ENCODE data around the gene IRAK2.

Gene IRAK2

DNA sequence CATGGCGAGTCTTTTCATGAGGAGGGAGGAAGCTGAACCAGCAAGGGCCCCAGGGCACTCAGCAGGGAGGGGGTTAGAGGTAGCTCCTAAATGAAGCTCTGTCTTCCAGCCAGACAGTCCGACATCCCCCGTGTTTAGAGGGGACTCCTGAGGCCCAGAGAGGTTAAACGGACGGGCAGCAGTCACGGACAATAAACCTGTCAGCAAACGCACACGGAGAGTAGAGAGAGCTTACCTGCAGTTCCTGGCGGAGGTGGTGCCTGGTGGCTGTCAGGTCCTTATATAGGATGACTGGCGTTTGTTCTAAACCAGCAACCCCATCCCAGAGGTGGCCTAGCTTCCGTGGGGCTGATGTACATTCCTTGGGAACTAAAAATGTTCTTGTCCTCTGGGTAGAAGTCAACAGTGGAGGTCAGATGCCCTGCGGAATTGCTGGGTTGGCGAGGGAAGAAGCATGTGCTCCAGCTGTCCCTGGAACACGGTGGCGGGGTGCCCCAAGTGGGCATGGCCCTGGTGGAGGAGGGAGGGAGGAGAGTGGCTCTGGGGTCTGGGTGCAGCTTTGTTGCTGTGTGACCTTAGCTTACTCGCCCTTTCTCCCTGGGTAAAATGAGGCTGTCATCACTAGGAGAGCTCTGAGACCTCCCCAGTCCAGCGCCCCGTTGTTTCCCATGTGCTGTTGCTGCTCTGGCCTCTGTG, 125.9 kb downstream of the IRAK2 start:
- TF ChIP-seq TCF4 (CRISPR knock-in tag; IDR thresholded peaks at IDR 0.05; ENCODE audit: borderline replicate concordance) (no peak), RARB (CRISPR knock-in tag; IDR thresholded peaks at IDR 0.05) (no peak), ISL1 (CRISPR knock-in tag; IDR thresholded peaks at IDR 0.05) (no peak), SNAI2 (CRISPR knock-in tag; IDR thresholded peaks at IDR 0.05) (no peak), CSDC2 (CRISPR knock-in tag; IDR thresholded peaks at IDR 0.05) (no peak), GLIS3 (CRISPR knock-in tag; IDR thresholded peaks at IDR 0.05) (no peak), OSR1 (CRISPR knock-in tag; IDR thresholded peaks at IDR 0.05) (no peak), PPARA (CRISPR knock-in tag; IDR thresholded peaks at IDR 0.05; ENCODE audit: borderline replicate concordance) (no peak), ESRRG (CRISPR knock-in tag; IDR thresholded peaks at IDR 0.05) (no peak), ZNF70 (CRISPR knock-in tag; IDR thresholded peaks at IDR 0.05) (no peak)
- TF ChIP-seq, protein P1, sequence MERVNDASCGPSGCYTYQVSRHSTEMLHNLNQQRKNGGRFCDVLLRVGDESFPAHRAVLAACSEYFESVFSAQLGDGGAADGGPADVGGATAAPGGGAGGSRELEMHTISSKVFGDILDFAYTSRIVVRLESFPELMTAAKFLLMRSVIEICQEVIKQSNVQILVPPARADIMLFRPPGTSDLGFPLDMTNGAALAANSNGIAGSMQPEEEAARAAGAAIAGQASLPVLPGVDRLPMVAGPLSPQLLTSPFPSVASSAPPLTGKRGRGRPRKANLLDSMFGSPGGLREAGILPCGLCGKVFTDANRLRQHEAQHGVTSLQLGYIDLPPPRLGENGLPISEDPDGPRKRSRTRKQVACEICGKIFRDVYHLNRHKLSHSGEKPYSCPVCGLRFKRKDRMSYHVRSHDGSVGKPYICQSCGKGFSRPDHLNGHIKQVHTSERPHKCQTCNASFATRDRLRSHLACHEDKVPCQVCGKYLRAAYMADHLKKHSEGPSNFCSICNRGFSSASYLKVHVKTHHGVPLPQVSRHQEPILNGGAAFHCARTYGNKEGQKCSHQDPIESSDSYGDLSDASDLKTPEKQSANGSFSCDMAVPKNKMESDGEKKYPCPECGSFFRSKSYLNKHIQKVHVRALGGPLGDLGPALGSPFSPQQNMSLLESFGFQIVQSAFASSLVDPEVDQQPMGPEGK (CRISPR knock-in tag; IDR thresholded peaks at IDR 0.05; ENCODE audit: borderline replicate concordance) = no peak
- TF ChIP-seq, protein P2, sequence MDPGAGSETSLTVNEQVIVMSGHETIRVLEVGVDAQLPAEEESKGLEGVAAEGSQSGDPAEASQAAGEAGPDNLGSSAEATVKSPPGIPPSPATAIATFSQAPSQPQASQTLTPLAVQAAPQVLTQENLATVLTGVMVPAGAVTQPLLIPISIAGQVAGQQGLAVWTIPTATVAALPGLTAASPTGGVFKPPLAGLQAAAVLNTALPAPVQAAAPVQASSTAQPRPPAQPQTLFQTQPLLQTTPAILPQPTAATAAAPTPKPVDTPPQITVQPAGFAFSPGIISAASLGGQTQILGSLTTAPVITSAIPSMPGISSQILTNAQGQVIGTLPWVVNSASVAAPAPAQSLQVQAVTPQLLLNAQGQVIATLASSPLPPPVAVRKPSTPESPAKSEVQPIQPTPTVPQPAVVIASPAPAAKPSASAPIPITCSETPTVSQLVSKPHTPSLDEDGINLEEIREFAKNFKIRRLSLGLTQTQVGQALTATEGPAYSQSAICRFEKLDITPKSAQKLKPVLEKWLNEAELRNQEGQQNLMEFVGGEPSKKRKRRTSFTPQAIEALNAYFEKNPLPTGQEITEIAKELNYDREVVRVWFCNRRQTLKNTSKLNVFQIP (CRISPR knock-in tag; IDR thresholded peaks at IDR 0.05; ENCODE audit: borderline replicate concordance, low read depth) = no peak
- TF ChIP-seq, protein P3, sequence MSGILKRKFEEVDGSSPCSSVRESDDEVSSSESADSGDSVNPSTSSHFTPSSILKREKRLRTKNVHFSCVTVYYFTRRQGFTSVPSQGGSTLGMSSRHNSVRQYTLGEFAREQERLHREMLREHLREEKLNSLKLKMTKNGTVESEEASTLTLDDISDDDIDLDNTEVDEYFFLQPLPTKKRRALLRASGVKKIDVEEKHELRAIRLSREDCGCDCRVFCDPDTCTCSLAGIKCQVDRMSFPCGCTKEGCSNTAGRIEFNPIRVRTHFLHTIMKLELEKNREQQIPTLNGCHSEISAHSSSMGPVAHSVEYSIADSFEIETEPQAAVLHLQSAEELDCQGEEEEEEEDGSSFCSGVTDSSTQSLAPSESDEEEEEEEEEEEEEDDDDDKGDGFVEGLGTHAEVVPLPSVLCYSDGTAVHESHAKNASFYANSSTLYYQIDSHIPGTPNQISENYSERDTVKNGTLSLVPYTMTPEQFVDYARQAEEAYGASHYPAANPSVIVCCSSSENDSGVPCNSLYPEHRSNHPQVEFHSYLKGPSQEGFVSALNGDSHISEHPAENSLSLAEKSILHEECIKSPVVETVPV (CRISPR knock-in tag; IDR thresholded peaks at IDR 0.05) = no peak
- TF ChIP-seq, protein P4, sequence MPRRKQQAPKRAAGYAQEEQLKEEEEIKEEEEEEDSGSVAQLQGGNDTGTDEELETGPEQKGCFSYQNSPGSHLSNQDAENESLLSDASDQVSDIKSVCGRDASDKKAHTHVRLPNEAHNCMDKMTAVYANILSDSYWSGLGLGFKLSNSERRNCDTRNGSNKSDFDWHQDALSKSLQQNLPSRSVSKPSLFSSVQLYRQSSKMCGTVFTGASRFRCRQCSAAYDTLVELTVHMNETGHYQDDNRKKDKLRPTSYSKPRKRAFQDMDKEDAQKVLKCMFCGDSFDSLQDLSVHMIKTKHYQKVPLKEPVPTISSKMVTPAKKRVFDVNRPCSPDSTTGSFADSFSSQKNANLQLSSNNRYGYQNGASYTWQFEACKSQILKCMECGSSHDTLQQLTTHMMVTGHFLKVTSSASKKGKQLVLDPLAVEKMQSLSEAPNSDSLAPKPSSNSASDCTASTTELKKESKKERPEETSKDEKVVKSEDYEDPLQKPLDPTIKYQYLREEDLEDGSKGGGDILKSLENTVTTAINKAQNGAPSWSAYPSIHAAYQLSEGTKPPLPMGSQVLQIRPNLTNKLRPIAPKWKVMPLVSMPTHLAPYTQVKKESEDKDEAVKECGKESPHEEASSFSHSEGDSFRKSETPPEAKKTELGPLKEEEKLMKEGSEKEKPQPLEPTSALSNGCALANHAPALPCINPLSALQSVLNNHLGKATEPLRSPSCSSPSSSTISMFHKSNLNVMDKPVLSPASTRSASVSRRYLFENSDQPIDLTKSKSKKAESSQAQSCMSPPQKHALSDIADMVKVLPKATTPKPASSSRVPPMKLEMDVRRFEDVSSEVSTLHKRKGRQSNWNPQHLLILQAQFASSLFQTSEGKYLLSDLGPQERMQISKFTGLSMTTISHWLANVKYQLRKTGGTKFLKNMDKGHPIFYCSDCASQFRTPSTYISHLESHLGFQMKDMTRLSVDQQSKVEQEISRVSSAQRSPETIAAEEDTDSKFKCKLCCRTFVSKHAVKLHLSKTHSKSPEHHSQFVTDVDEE (CRISPR knock-in tag; IDR thresholded peaks at IDR 0.05) = no peak
- ATAC-seq = no peak

DNA sequence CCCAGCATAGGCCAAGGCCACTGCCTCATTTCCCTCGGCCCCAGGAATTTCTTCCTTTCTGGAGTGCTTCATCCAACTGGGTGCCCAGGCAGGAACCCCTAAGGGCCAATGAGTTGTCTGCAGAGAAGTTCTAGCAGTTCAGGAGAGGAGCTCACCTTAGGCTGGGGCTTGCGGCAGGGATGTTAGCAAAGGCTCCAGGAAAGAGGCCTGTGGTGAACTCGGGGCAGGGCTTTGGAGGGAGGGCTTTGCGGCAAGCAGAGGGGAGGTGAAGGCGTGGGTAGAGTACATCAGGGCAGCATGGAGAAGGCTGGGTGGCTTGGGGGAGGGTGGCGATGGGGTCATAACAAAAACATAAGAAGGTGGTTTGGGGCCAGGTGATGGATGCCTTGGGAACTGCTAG, 126.9 kb downstream of the IRAK2 start:
- ATAC-seq = no peak
- TF ChIP-seq PPARA (CRISPR knock-in tag; IDR thresholded peaks at IDR 0.05; ENCODE audit: borderline replicate concordance) (no peak), ZC3H10 (CRISPR knock-in tag; IDR thresholded peaks at IDR 0.05) (no peak)

DNA sequence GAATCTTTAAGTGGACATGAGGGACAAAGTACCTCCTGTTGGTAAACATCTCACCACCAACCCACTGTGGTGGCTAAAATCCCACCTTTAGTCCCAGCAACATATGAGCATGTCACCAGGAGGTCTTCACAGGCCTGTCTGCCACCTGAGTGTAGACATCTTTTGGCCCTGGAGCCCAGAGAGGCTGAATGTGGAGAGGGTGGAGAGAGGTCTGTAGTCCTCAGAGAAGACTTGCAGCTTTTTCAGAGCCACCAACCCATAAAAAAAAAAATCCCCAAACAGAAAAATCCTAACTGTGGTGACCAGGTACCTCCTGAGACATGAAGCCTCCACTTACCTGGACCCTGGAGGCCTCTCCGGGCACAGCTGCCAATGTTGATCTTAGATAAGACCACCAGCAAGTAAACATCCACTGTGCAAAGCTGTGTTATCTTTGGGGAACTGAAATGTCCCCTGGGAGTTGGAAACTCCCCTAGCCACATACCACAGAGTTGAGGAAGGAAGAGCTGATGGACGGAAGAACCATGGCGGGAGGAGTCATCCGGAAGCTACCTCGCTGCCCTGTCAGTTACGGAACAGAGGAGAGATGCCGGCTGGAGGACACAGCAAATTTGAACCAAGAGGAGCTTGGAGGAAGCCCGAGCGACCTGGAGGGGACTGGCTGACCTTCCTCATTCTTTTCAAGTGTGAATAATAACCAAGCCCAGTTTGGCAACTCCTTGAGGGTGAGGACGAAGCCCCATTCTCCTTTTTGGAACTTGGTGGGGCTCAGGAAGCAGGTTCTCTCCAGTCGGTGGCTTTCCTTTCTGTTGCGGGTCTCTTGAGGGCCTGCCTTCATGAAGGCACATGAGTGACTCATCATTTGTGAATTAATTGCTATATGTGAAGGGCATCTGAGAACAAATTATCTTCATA, 128.0 kb downstream of the IRAK2 start, which contains the start of gene GHRL:
Gene GHRL, minus strand, starts transcription at position 443 of the 915 bp plus-strand sequence. CDS start 2,767 bp downstream, outside the sequence.
- ATAC-seq = no peak
- TF ChIP-seq ZNF8 (CRISPR knock-in tag; IDR thresholded peaks at IDR 0.05) (no peak), ZFP3 (CRISPR knock-in tag; IDR thresholded peaks at IDR 0.05) (no peak), ARNTL (CRISPR knock-in tag; IDR thresholded peaks at IDR 0.05; ENCODE audit: borderline replicate concordance, low read depth) (no peak), CSDC2 (CRISPR knock-in tag; IDR thresholded peaks at IDR 0.05) (no peak), ZNF565 (CRISPR knock-in tag; conservative IDR thresholded peaks at IDR 0.05; ENCODE audit: low read depth) (no peak), SNAI2 (CRISPR knock-in tag; IDR thresholded peaks at IDR 0.05) (no peak), BACH2 (CRISPR knock-in tag; IDR thresholded peaks at IDR 0.05; ENCODE audit: borderline replicate concordance) (no peak), ZC3H10 (CRISPR knock-in tag; IDR thresholded peaks at IDR 0.05) (no peak), ZNF70 (CRISPR knock-in tag; IDR thresholded peaks at IDR 0.05) (no peak), ZFP30 (CRISPR knock-in tag; IDR thresholded peaks at IDR 0.05) (no peak), ESRRG (CRISPR knock-in tag; IDR thresholded peaks at IDR 0.05) (no peak), PPARA (CRISPR knock-in tag; IDR thresholded peaks at IDR 0.05; ENCODE audit: borderline replicate concordance) (no peak), RARB (CRISPR knock-in tag; IDR thresholded peaks at IDR 0.05) (no peak)
- TF ChIP-seq, protein P2 (CRISPR knock-in tag; IDR thresholded peaks at IDR 0.05; ENCODE audit: borderline replicate concordance, low read depth) = no peak
- TF ChIP-seq, protein P1 (CRISPR knock-in tag; IDR thresholded peaks at IDR 0.05; ENCODE audit: borderline replicate concordance) = no peak
- TF ChIP-seq, protein P5, sequence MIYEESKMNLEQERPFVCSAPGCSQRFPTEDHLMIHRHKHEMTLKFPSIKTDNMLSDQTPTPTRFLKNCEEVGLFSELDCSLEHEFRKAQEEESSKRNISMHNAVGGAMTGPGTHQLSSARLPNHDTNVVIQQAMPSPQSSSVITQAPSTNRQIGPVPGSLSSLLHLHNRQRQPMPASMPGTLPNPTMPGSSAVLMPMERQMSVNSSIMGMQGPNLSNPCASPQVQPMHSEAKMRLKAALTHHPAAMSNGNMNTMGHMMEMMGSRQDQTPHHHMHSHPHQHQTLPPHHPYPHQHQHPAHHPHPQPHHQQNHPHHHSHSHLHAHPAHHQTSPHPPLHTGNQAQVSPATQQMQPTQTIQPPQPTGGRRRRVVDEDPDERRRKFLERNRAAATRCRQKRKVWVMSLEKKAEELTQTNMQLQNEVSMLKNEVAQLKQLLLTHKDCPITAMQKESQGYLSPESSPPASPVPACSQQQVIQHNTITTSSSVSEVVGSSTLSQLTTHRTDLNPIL (CRISPR knock-in tag; IDR thresholded peaks at IDR 0.05; ENCODE audit: low read depth) = no peak

Data from SK-N-SH treated with all-trans-retinoic acid at 6 μM for 48 hours (cell line).